HG02623 (cell line): ENCODE results near the gene SORBS2.

ENCODE experiments used
- ATAC-seq: cut with Tn5 transposase; IDR thresholded peaks from one replicate; pipeline ENCODE4 v1.9.1; 2021; ENCODE audit warnings: moderate library complexity; ENCODE audit not compliant: unreplicated experiment

Gene SORBS2

DNA sequence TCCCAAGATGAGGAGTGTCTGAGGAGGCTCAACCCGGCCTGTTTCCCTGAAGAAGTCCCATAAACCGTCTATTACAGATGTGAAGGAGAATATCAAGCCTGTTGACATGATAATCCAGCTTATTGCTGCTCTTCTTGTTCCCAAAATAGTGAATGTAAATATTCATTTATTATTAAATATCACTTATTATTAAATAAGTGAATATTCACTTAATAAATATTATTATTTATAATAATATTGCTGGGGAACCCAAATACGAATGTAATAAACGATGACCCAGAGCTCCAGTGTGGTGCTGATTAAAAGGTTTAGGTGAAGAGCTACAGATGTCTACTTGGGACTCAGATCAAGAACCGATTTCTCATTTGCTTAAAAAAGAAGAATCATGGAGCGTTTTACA, 23.8 kb upstream of the SORBS2 start:
- ATAC-seq: no peak

DNA sequence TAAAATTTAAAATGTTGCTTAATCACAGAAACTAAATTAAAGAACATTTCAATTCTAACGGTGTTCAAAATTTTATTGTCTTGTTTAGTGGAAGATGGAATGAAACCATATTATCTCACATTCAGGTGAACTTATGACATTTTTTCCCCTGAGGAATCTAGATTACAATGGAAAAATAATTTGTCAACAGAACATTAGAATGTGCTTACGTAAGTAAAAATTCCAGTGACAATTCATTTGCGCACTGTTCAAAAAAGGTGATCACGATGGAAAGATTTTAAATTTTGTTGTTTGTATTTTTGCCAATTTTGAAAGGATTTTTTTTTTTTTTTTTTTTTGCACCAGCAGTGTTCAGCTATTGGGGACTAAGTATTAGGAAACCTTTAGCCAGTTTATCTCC, 23.3 kb upstream of the SORBS2 start:
- no peak for ATAC-seq

- ATAC-seq: no peak
Observed at GRCh38 chr4:185834778-185835177, 22.8 kb upstream of the SORBS2 start.

GRCh38 chr4:185834088-185834487, 22.1 kb upstream of the SORBS2 start:
- ATAC-seq: no peak

DNA sequence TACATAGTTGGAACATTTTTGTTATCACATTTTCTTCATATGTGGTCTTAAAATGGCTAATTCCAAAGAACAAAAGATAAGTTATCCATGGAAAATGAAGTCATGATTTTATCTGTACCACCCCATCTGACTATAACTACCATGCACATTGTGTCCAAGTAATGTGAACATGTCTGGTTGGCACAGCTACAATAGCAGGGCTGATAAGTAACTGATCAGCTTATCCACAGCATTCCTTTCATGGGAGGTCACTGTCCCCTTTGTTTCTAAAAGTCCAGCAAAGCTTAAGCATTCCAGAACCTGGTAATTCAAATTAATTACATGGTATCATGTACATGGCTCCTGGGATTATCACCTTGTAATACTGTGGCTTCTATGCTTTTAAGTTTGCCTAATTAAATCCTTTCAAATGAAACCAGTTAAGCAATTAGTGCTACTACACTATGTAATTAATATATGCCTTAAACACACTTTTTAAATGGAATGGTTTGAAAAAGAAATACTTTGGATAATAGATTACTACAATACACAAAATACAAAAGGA, 21.1 kb upstream of the SORBS2 start:
- ATAC-seq: no peak

DNA sequence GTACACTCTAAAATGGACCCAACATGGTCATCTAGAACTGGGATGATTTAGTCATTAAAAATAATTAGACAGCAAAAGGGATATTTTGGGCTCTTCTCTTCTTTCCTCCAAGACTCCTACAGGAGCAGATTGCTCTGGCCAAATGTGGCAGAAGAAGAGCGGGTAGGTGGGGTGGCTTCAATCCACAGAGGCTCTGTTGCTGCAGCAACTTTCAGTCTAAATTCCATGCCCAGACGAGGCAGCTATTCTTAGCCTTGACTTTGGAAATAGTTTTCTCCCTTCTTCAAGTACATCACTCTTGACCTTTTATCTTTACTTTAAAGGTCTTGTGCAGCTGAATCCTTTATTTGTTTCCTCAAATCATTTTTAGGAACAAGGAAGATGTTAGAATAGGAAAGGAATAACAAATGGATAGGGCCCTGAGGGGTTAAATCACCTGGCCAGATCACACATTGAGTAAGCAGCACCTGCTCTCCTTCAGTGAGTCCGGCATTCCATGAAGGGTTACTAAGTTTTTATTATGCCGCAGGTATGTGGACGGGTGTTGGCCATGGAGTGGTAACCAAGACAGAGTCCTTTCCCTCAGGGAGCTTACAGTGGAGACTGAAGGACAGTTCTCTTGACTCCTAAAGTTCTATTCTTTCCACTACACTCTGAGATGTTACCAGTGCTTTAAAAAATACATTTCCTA, 19.3 kb upstream of the SORBS2 start:
- ATAC-seq: no peak

GRCh38 chr4:185830263-185830994, 18.4 kb upstream of the SORBS2 start:
- no peak for ATAC-seq

- no peak for ATAC-seq
Observed at GRCh38 chr4:185826381-185826780, 14.4 kb upstream of the SORBS2 start.

DNA sequence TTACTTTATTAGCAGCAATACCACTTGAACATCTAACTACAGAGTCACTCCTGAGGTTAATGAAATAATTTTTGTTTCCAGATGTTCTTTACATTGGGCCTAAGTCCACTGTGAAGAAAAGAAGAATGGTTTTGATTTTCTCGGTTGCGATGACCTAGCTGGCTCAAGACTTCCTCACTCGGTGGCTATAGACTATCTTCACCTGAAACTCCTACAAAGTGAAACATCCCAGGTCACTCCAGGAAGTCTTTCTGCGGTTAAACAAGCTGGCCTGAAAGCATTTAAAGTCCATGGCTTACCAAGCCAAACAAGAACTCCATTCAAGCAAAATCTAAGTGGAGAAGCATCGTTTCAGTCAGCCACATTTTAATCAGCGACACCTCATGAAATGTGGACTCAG, 13.7 kb upstream of the SORBS2 start:
- no peak for ATAC-seq

GRCh38 chr4:185822791-185823190, 10.8 kb upstream of the SORBS2 start:
- no peak for ATAC-seq

DNA sequence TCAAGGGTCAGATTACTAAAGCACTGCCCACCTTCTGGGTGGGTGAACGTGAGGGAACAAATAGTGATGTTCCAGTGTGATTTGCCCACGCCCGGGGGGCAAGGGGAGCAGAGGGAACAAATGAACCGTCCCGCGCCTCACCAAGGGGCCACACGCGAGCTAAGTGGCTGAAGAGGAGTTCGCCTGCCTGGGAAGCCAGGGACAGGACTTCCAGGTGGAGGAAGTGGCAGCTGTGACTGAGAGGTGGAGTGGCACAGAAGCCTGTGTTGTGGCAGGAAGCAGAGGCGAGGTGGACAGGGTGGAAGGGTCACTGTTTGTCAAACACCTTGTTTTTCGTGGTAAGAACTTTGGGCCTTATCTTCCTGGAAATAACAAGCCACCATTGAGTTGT, 9.0 kb upstream of the SORBS2 start:
- ATAC-seq: no peak

DNA sequence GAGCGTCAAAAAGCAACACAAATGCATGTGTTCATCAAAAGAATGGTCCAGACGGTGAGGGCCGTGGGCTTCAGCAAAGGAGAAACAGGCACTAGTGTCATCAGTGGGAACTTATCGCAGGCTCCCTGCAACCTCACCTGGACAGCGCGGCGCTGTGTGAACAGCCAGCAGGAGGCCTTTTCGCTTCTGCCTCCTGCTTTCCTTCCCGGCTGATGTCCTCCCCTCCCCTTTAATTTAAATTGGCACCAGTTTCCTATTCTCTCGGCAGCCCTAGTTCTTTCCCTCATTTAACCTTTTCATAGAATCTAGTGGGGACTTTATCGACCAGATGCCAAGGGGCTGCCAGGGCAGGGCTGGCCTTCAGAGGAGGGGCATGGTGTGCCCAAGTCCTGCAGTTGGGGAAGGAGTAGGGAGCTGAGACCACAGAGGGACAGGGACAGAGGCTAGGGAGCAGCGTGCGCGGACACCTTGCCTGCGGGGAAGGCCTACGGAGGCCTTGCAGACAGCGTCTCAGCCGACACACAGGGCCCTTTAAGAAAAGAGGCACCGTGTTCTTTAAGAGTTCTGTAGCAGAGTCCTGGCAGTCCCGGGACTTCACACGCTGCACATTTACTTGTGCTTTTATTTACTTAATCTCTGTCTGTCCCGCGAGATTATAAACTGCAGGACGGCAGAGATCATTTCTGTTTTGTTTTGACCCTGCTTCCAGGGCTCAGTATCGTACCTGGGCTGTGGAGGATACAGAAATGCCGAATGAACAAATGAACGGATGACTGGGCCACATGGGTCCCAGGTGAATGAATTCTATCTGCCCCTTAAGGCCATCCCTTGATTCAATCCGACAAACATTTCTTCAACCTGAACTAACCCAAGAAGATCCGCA, 8.4 kb upstream of the SORBS2 start:
- ATAC-seq: no peak

DNA sequence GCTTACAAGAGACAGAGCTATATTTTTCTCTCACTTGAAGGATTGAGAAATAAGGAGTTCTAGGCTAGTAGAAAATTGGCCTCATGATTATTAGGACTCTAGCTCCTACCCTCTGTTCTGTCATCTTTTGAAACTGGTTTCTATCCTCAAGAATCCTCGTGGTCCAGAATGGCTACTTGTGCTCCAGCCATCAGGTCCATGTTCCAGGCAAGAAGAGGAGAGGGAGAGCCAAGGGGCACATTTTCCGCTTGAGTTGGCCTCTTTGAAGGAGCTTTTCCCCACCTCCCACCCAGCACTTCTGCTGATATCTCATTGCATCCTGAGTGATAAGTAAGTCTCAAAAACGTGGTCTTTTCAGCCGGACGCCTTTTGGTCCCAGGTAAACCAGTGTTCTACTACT, 7.2 kb upstream of the SORBS2 start:
- ATAC-seq: no peak

DNA sequence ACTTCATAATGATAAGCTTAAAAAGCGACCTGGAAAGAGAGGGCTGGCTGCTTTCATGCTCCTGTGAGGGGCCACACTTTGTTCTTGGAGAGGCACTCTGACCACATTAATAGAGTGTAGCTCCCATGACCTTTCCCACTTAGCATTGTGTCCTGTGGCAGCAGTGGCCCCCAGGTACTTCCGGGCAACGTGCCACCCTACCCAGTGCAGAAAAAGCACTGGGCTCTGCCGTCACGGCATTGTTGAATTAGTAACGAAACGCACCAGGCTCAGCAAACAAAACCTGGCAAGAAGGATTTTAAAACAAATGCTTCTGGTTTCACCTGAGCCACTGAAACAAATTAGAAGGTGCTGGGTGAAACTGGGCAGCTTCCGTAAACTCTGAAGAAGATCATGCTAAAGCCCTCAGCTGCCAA, 5.4 kb upstream of the SORBS2 start:
- ATAC-seq: no peak

GRCh38 chr4:185813133-185813532, 1.1 kb upstream of the SORBS2 start:
- no peak for ATAC-seq

GRCh38 chr4:185810746-185811508, 1.1 kb downstream of the SORBS2 start:
- ATAC-seq: no peak

DNA sequence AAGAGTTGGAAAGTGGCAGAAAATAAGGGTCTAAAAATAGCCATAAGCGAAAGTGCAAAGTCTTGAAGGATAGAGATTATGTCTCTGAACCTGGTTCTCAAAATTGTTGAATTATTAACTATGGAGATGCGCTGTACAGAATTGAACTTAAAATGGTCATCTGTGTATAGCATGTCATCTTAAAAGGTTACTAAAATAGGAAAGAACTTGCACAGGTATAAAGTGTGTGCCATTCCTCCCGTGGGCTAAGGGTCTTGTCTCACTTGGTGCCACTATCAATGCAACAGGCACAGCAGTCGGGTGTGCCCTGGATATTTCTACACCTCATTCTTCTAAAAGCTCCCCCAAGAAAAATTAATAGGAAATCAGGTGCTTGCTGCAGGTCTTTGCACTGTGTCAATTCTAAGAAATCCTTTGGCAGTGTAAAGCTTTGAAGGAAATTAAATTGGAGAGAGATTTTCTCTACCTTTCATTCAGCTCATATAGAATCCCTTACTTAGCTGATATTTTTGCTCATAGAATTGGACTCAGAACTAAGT, 2.4 kb downstream of the SORBS2 start:
- no peak for ATAC-seq

GRCh38 chr4:185809121-185809520, 2.9 kb downstream of the SORBS2 start:
- ATAC-seq: no peak

DNA sequence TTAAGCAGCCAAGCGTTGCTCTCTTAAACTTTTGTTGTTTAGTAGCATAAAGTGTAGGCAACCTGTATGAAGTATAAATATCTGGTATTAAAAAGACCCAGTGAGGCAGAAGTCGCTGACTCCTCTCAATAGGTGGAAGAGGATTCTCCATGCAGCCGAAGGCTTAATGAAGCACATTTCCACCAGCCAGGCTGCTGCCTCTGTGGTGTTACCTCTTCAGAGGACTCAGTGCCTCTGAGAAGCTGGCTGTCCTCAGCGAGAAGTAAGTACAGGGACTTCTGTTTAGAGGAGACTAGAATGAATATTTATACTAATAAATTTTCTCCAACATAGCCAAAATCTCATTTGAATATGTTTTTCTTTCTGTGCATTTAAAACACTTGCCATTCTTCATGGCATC, 6.0 kb downstream of the SORBS2 start:
- ATAC-seq: no peak

- no peak for ATAC-seq
Observed at GRCh38 chr4:185805262-185805802, 6.7 kb downstream of the SORBS2 start.
